Lower leg skin (tissue), 4 donors: ENCODE measurements around the gene GAS6. TPM values are rescaled to one million over a fixed set of nuclear protein-coding genes. Genes with fewer than 3 reads are reported as not detected.

Experiments used
- DNase-seq, 2 donors: peaks; one replicate each; pipeline ENCODE4 v3.0.0-alpha.2; 2019; ENCODE audit warnings: low spot score in 2 of 2
- H3K4me3 ChIP-seq: fragments of 200-600 bp; sonication (generic); 2 replicates; pipeline ENCODE4 v1.5.1; 2017; ENCODE audit warnings: mild to moderate bottlenecking, low read depth; ENCODE audit not compliant: poor library complexity, severe bottlenecking
- CTCF ChIP-seq, 3 donors: fragments of 450-650 bp; IDR thresholded peaks; one replicate each; pipeline ENCODE4 v1.5.1; 2016; ENCODE audit warnings: antibody characterized with exemption in 3 of 3, mild to moderate bottlenecking in 3 of 3, moderate library complexity in 2 of 3
- POLR2A ChIP-seq, 2 donors: fragments of 450-650 bp; IDR thresholded peaks; one replicate each; pipeline ENCODE4 v1.6.1; 2016 to 2017; ENCODE audit warnings: antibody characterized with exemption in 2 of 2, mild to moderate bottlenecking in 1 of 2, moderate library complexity in 1 of 2
- WGBS, 2 donors: methylation state at CpG; one replicate each; pipeline ENCODE4 v1.1.5; 2018; 5-methylcytosine and 5-hydroxymethylcytosine counted together
- intact Hi-C: fragments of 100-400 bp; cut with DNase I; formaldehyde crosslinking; loops from one replicate; pipeline ENCODE4 v1.15.0; 2023; ENCODE audit warnings: low total_unique reads
- total RNA-seq, 4 donors: library from RNA; depleted of rRNA; stranded (reverse); fragments of >200 nt; gene quantifications; one replicate each; pipeline ENCODE4 v1.1.0, GENCODE V29; 2016

GAS6 gene
- total RNA-seq, 4 donors from 2014 or later: 176 to 307 (median 213) TPM

- no peak for TF ChIP-seq POLR2A (IDR thresholded peaks at IDR 0.05)
- no peak for TF ChIP-seq CTCF (IDR thresholded peaks at IDR 0.05)
- no peak for DNase-seq
- no peak overlapping the region for H3K4me3 ChIP-seq
- WGBS, 2 donors: 56 to 58% methylated on average over 9 to 13 of the region's 13 CpGs
- intact Hi-C loops: no loop called here
Observed at GRCh38 chr13:113845055-113845454, 18.8 kb downstream of the GAS6 start.

- DNase-seq: no peak
- intact Hi-C loops: no loop called here
- H3K4me3 ChIP-seq: no peak overlapping the region
- no peak for TF ChIP-seq POLR2A (IDR thresholded peaks at IDR 0.05)
- no peak for TF ChIP-seq CTCF (IDR thresholded peaks at IDR 0.05)
- 80% methylated on average over 26 of the region's 26 CpGs for WGBS, 2 donors
Observed at GRCh38 chr13:113843864-113844556, 19.9 kb downstream of the GAS6 start.

- intact Hi-C loops: no loop called here
- no peak for DNase-seq
- TF ChIP-seq POLR2A (IDR thresholded peaks at IDR 0.05) (no peak), CTCF (IDR thresholded peaks at IDR 0.05) (no peak)
- H3K4me3 ChIP-seq: no peak overlapping the region
- 93% methylated on average over 30 of the region's 30 CpGs for WGBS, 2 donors
Observed at GRCh38 chr13:113843063-113843654, 20.7 kb downstream of the GAS6 start.

- intact Hi-C loops: no loop called here
- no peak for DNase-seq
- WGBS, 2 donors: 94 to 98% methylated on average over 28 to 29 of the region's 29 CpGs
- no peak overlapping the region for H3K4me3 ChIP-seq
- TF ChIP-seq POLR2A (IDR thresholded peaks at IDR 0.05) (no peak), CTCF (IDR thresholded peaks at IDR 0.05) (no peak)
Observed at GRCh38 chr13:113842336-113843062, 21.4 kb downstream of the GAS6 start.

GRCh38 chr13:113841353-113841650 lies 22.6 kb downstream of the GAS6 start:
- 64 to 65% methylated on average over 15 of the region's 15 CpGs for WGBS, 2 donors
- no peak overlapping the region for H3K4me3 ChIP-seq
- DNase-seq: no peak
- TF ChIP-seq POLR2A (IDR thresholded peaks at IDR 0.05) (no peak), CTCF (IDR thresholded peaks at IDR 0.05) (no peak)
- intact Hi-C loops: no loop called here
